HG02610 (cell line): ENCODE results near the gene ABCD1.
"Not testable (repeated sequence)": the region's sequence is repeated elsewhere in the genome, so short reads cannot be mapped to it uniquely, and the experiment has no call there.

Experiments used
- ATAC-seq: cut with Tn5 transposase; IDR thresholded peaks from one replicate; pipeline ENCODE4 v1.9.1; 2021; ENCODE audit warnings: mild to moderate bottlenecking, moderate library complexity; ENCODE audit not compliant: unreplicated experiment

ABCD1 gene

DNA sequence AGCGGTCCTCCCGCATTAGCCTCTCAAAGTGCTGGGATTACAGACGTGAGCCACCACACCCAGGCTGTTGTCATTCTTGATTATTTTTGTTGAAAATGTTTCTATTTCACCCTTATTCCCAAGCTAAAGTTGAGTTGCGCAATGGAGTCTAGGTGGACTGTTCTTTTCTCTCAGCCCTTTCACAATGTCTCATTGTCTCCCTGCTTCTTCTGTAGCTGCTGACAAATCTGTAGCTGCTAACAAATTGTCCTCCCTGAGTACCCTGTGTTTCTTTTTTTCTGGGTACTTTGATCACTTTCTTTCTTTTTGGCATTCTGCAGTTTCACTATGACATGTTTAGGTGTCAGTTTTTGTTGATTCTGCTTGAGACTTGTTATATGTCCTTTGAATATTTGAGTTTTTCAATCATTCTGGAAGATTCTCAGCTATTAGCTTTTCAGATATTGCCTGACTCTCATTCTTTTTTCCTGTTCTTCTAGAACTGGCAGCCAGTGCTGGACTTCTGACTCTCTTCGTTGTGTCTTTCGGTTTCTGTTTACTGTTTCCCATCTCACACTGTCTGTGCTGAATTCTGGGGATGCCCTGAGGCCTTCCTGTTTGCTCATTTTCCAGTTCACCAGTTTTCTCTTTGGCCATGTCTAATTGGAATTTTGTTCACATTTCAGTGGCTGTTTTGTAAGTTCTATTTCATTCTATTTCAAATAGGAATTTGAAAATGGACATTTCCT is 6.6 kb downstream of the ABCD1 start:
- no peak for ATAC-seq

GRCh38 chrX:153731845-153732215 is 7.2 kb downstream of the ABCD1 start:
- no peak for ATAC-seq

- no peak for ATAC-seq
These were observed 7.7 kb downstream of the ABCD1 start for GRCh38 chrX:153732401-153732800.

DNA sequence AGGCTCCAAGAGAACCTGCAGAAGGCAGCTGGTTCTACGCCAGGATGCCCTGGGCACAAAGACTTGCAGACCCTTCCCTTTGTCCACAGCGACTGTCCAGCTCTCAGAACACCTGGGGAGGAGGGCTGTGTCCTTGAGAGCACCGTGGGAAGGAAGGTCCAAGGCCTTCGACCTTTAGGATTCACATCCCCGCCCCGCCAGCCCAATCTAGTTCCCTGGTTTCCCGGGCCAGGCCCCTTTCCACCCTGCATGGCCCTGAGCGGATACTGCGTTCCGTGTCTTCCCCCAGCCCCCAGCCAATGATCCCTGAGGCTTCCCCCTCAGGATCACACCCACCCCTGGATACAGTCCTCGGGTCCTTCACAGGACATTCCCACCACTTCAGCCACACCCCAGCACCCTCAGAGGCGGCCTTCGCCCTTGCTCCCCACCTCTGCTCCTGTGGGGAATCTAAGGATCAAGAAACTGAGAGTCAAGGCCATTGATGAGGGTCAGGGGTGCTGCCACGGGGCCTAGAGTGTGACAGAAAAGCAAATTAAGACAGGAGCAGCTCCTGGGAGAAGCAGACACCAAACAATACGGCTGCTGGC is 9.1 kb downstream of the ABCD1 start:
- no peak for ATAC-seq

GRCh38 chrX:153734871-153735270 is 10.2 kb downstream of the ABCD1 start:
- no peak for ATAC-seq

DNA sequence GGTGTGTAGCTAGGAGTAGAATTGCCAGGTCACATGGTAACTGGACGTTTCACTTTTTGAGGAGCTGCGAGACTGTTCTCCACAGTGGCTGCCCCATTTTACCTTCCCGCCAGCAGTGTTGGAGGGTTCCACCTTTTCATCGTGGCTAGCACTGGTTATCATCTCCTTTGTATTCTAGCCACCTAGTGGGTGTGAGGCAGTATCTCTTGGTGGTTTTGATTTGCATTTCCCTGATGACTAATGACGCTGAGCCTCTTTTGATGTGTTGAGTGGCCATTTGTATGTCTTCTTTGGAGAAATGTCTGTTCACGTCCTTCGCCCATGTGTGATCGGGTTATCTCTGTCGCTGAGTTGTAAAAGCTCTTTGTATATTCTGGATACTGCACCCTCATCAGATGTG is 10.6 kb downstream of the ABCD1 start:
- no peak for ATAC-seq

GRCh38 chrX:153736071-153736820 is 11.6 kb downstream of the ABCD1 start:
- no peak for ATAC-seq

DNA sequence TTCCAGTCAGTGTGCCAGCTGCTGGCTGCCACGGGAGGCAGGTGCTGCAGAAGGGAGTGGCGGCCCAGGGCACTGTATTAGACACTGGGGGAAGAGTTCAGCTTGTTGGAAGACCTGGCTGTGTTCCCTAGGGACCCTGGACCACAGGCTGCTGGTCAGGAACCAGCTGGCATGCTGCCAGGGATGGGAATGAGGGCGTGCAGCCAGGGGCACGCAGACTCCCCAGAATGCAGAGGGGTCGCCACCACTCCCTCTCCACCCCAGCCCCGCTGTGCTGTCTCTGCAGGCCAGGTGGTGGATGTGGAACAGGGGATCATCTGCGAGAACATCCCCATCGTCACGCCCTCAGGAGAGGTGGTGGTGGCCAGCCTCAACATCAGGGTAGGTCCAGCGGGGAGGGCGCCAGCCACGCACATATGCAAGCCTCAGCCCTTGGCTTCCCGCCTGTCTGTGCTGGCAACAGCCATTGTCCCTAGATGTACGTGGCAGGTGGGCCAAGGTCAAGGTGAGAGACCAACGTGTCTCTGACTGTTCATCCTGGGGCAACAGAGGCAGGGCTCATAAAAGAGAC is 12.3 kb downstream of the ABCD1 start:
- ATAC-seq: no peak

- no peak for ATAC-seq
These were observed 13.5 kb downstream of the ABCD1 start for GRCh38 chrX:153738056-153738605.

GRCh38 chrX:153739754-153740486 is 15.3 kb downstream of the ABCD1 start:
- ATAC-seq: no peak

DNA sequence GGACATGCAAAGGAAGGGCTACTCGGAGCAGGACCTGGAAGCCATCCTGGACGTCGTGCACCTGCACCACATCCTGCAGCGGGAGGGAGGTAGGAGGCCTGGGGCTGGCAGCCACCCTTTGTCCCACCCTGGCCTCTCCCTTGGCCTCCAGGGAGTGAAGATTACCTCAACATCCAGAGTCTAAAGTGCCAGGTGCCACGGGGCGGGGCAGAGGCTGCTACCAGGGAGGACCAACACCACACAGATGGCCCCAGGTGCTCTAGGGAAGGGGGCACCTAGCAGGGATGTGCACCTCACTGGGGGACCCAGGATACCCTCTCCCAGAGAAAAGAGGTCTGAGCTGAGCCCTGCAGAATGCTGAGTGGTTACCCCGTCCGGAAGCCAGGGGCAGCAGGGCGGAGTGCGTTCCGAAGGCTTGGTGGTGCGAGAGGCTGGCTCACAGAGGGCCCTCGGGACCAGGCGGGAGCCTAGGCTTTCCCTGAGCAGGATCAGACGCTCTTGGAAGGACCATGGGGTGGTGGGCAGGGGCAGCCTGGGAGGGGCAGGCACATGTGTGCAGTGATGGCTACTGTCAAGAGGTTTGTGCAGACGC is 16.1 kb downstream of the ABCD1 start:
- ATAC-seq: no peak

- no peak for ATAC-seq
These were observed 16.8 kb downstream of the ABCD1 start for GRCh38 chrX:153741446-153741845.

- not testable (repeated sequence) for ATAC-seq
These were observed 17.5 kb downstream of the ABCD1 start for GRCh38 chrX:153742111-153742510.

DNA sequence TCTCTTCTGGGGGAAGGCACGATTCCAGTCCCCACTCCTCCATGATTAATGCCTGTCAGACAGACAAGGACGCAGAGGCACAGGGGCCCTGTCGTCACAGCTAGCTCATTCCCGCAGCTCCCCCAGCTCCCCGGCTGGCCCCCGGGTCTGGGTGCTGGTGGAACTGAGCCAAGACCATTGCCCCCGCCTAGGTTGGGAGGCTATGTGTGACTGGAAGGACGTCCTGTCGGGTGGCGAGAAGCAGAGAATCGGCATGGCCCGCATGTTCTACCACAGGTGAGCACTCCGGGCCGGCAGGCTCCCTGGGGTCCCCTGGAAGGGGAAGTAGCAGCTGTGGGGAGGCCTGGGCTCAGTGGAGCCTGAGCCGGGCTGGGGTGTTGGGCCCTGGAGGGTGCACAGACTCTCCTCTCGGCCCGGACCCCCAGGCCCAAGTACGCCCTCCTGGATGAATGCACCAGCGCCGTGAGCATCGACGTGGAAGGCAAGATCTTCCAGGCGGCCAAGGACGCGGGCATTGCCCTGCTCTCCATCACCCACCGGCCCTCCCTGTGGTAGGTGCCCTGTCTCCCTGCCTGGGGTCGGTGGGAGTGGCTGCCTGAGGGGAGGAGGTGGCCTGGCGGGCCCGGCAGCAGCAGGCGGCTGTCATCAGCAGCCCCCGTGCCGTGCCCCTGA is 18.3 kb downstream of the ABCD1 start:
- ATAC-seq: not testable (repeated sequence)

GRCh38 chrX:153743468-153744209 is 19.0 kb downstream of the ABCD1 start:
- not testable (repeated sequence) for ATAC-seq

DNA sequence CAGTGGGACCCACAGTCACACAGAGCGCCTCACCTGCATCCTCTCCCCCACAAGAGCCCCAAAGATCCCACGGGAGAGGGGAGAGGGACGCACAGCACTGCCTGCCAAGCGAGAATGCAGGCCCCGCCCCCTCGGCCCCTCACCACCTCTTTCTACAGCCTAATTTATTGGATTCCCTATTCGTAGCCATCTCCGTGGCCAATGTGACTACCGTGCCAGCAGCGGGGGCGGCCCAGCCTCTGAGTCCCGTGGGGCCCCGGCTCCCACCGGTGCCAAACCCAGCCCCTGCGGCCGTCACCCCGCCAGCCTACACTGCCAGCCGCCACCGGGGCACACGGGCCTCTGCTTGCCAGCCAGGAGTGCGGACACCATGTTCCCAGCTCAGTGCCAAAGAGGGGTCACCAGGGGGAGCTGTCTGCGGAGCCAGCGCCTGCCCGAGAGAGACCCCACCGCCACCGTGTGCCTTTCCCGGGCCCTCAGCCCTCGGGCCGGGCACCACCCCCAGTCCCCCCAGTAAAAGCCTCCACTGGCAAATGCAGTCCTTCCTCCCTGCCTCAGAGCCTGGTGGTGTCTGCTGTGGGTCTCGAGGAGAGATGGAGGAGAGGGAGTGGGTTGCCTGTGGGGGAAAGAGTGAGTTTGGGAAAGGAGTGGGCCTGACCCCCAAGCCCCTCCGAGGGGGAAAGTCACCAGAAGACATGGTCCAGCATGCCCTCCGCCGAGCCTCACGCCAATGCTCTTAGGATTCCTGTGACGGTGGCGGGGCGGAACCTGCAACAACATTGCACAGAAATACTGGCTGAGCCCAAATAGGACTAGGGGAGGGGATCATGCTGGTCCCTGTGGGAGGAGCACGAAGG is 19.8 kb downstream of the ABCD1 start:
- ATAC-seq: no peak

- ATAC-seq: not testable (repeated sequence)
These were observed 20.4 kb downstream of the ABCD1 start for GRCh38 chrX:153745067-153745433.

- no peak for ATAC-seq
These were observed 21.7 kb downstream of the ABCD1 start for GRCh38 chrX:153746359-153746758.
